ENCODE data around the gene KCNG1. TPM values are rescaled to one million over a fixed set of nuclear protein-coding genes. Genes with fewer than 3 reads are reported as not detected.

Gene KCNG1
- polyA plus RNA-seq, 2 donors = 7.6 to 15.3 TPM

DNA sequence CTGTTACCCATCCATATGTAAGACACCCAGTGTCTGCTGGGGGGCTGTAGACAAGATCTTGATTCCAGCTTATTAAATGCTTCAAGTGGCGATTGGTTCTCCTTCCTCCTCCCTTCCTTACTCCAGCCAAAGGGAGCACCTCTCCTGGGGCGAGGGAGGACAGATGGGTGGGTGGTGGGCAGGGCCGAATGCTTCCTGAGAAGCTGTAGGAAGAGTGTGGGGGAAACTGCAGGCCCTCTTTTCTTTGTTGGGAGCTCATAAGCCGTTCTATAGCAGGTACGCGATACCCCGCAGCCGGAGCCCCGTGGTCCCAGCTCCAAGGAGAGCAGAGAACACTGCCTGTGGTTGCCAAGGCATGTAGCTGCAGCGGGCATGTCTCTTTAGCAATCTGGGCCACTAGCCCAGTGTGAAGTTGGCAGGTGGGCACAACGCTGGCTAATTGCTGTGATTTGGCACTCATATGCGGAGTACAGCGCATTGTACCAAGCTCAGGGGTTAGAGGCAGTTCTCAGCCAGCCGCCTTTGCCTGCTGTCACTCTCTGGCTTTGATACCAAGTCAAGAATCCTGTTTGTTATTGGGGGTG is 14.7 kb upstream of the KCNG1 start:
- no peak overlapping the region for H3K27ac ChIP-seq (ENCODE audit: low read depth in 2 of 2, low read length in 1 of 2)
- no peak overlapping the region for H3K4me3 ChIP-seq (ENCODE audit: low read depth in 1 of 2, low read length in 2 of 2)
- H3K36me3 ChIP-seq (ENCODE audit: control insufficient read depth in 2 of 2, insufficient read depth in 2 of 2, low read length in 1 of 2) = no peaks in the 10 kb centered on the region
- no peaks in the 10 kb centered on the region for H3K9me3 ChIP-seq (ENCODE audit: control insufficient read depth in 2 of 2, insufficient read depth in 1 of 2, low read depth in 1 of 2, low read length in 1 of 2)
- no peaks in the 10 kb centered on the region for H3K27me3 ChIP-seq (ENCODE audit: control insufficient read depth in 1 of 2, insufficient read depth in 2 of 2, low read length in 2 of 2)
- H3K4me1 ChIP-seq (ENCODE audit: control insufficient read depth in 2 of 2, insufficient read depth in 2 of 2, low read length in 1 of 2) = no peaks in the 10 kb centered on the region
- WGBS, 2 donors = 58 to 72% methylated on average over 14 of the region's 14 CpGs

- WGBS, 2 donors = 68 to 78% methylated on average over 7 of the region's 7 CpGs
- Histone ChIP-seq H3K4me3 (ENCODE audit: low read depth in 1 of 2, low read length in 2 of 2) (no peak overlapping the region), H3K27me3 (ENCODE audit: control insufficient read depth in 1 of 2, insufficient read depth in 2 of 2, low read length in 2 of 2) (no peaks in the 10 kb centered on the region)
Measured at GRCh38 chr20:51036827-51037531, 14.1 kb upstream of the KCNG1 start.

DNA sequence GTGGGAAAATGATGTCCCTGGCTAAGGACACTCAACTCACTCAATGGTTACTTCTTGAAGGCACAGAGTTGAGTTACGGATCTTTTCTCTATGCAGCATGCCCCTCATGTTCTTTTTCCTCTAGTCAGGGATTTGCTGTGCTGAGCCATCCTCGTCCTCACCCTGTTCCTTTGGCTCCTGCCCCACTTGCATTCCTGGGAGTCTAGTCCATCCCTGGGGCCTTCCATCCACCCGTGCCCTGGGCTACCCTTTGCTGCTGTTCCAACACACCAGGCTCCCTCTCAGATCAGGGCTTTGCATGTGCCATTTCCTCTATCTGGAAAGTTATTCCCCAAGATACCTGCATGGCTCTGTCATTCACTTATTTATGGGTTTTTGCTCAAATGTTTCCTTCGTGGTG is 13.3 kb upstream of the KCNG1 start:
- H3K27ac ChIP-seq (ENCODE audit: low read depth in 2 of 2, low read length in 1 of 2) = no peak overlapping the region
- no peaks in the 10 kb centered on the region for H3K9me3 ChIP-seq (ENCODE audit: control insufficient read depth in 2 of 2, insufficient read depth in 1 of 2, low read depth in 1 of 2, low read length in 1 of 2)
- H3K36me3 ChIP-seq (ENCODE audit: control insufficient read depth in 2 of 2, insufficient read depth in 2 of 2, low read length in 1 of 2) = peaks cover 0 to 2% of the 10 kb centered on the region in 2 donors
- H3K4me3 ChIP-seq (ENCODE audit: low read depth in 1 of 2, low read length in 2 of 2) = no peak overlapping the region
- no peaks in the 10 kb centered on the region for H3K27me3 ChIP-seq (ENCODE audit: control insufficient read depth in 1 of 2, insufficient read depth in 2 of 2, low read length in 2 of 2)
- H3K4me1 ChIP-seq (ENCODE audit: control insufficient read depth in 2 of 2, insufficient read depth in 2 of 2, low read length in 1 of 2) = no peaks in the 10 kb centered on the region
- WGBS, 2 donors = 50 to 59% methylated on average over 4 of the region's 4 CpGs

More at GRCh38 chr20:51036827-51037531, 14.1 kb upstream of the KCNG1 start:
- Histone ChIP-seq H3K27ac (ENCODE audit: low read depth in 2 of 2, low read length in 1 of 2) (no peak overlapping the region), H3K4me1 (ENCODE audit: control insufficient read depth in 2 of 2, insufficient read depth in 2 of 2, low read length in 1 of 2) (no peaks in the 10 kb centered on the region), H3K9me3 (ENCODE audit: control insufficient read depth in 2 of 2, insufficient read depth in 1 of 2, low read depth in 1 of 2, low read length in 1 of 2) (no peaks in the 10 kb centered on the region), H3K36me3 (ENCODE audit: control insufficient read depth in 2 of 2, insufficient read depth in 2 of 2, low read length in 1 of 2) (peaks cover 0 to 2% of the 10 kb centered on the region in 2 donors)

GRCh38 chr20:51034988-51035656 is 12.2 kb upstream of the KCNG1 start:
- WGBS, 2 donors = 63 to 69% methylated on average over 9 of the region's 9 CpGs
- Histone ChIP-seq H3K36me3 (ENCODE audit: control insufficient read depth in 2 of 2, insufficient read depth in 2 of 2, low read length in 1 of 2) (peaks cover 0 to 2% of the 10 kb centered on the region in 2 donors), H3K4me3 (ENCODE audit: low read depth in 1 of 2, low read length in 2 of 2) (no peak overlapping the region), H3K4me1 (ENCODE audit: control insufficient read depth in 2 of 2, insufficient read depth in 2 of 2, low read length in 1 of 2) (no peaks in the 10 kb centered on the region), H3K9me3 (ENCODE audit: control insufficient read depth in 2 of 2, insufficient read depth in 1 of 2, low read depth in 1 of 2, low read length in 1 of 2) (no peaks in the 10 kb centered on the region), H3K27me3 (ENCODE audit: control insufficient read depth in 1 of 2, insufficient read depth in 2 of 2, low read length in 2 of 2) (no peaks in the 10 kb centered on the region), H3K27ac (ENCODE audit: low read depth in 2 of 2, low read length in 1 of 2) (no peak overlapping the region)

GRCh38 chr20:51034476-51034875 is 11.6 kb upstream of the KCNG1 start:
- Histone ChIP-seq H3K4me1 (ENCODE audit: control insufficient read depth in 2 of 2, insufficient read depth in 2 of 2, low read length in 1 of 2) (no peaks in the 10 kb centered on the region), H3K27me3 (ENCODE audit: control insufficient read depth in 1 of 2, insufficient read depth in 2 of 2, low read length in 2 of 2) (no peaks in the 10 kb centered on the region), H3K9me3 (ENCODE audit: control insufficient read depth in 2 of 2, insufficient read depth in 1 of 2, low read depth in 1 of 2, low read length in 1 of 2) (no peaks in the 10 kb centered on the region), H3K4me3 (ENCODE audit: low read depth in 1 of 2, low read length in 2 of 2) (no peak overlapping the region), H3K27ac (ENCODE audit: low read depth in 2 of 2, low read length in 1 of 2) (no peak overlapping the region), H3K36me3 (ENCODE audit: control insufficient read depth in 2 of 2, insufficient read depth in 2 of 2, low read length in 1 of 2) (peaks cover 0 to 2% of the 10 kb centered on the region in 2 donors)
- 29 to 58% methylated on average over 2 of the region's 2 CpGs for WGBS, 2 donors

DNA sequence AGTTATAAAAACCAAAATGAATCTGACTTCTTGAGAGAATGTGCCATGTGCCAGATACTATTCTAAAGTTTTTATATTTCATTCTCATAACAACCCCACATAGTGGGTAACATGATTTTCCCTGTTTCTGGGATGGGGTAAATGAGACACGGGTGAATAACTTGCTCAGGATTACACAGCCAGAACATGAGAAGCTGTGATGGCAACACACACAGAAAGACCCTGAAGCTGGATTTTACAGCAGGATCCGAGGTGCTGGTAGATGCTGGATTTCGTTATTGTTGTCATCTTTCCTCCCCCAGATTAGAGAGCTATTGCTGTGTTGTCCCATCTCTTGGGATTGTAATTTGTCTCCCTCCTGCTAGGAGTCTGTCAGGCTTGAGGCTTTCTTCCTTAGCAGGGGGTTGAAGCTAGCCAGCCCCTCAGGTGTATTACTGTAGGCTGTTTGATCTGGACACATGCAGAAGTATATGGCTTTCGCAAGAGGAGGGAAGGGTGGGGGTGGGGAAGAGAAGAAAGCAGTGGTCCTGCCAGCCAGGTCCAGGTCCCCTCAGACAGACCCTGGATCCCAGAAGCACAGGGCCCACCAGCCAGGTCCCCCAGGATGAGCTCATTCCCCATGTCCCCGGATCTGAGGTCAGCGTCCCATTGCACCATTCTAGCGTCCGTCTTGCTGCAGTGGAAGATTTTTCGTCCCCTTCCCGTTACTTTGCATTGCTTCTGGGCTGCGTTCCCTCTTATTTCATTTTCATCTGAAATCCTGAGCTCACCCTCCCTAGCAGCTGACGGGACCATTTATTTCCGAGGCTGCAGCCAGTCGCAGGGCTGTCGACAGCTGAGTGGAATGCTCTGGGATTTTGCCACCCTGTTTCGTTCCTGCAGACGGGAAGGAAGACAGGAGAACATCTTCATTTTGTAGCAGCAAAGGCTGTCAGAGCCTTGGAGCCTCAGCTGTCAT is 7.3 kb upstream of the KCNG1 start:
- Histone ChIP-seq H3K4me1 (ENCODE audit: control insufficient read depth in 2 of 2, insufficient read depth in 2 of 2, low read length in 1 of 2) (no peaks in the 10 kb centered on the region), H3K4me3 (ENCODE audit: low read depth in 1 of 2, low read length in 2 of 2) (no peak overlapping the region), H3K27ac (ENCODE audit: low read depth in 2 of 2, low read length in 1 of 2) (no peak overlapping the region), H3K27me3 (ENCODE audit: control insufficient read depth in 1 of 2, insufficient read depth in 2 of 2, low read length in 2 of 2) (no peaks in the 10 kb centered on the region), H3K36me3 (ENCODE audit: control insufficient read depth in 2 of 2, insufficient read depth in 2 of 2, low read length in 1 of 2) (peaks cover 0 to 2% of the 10 kb centered on the region in 2 donors), H3K9me3 (ENCODE audit: control insufficient read depth in 2 of 2, insufficient read depth in 1 of 2, low read depth in 1 of 2, low read length in 1 of 2) (no peaks in the 10 kb centered on the region)
- WGBS, 2 donors = 60 to 63% methylated on average over 17 of the region's 17 CpGs

GRCh38 chr20:51029556-51029955 is 6.6 kb upstream of the KCNG1 start:
- Histone ChIP-seq H3K4me1 (ENCODE audit: control insufficient read depth in 2 of 2, insufficient read depth in 2 of 2, low read length in 1 of 2) (no peaks in the 10 kb centered on the region), H3K27me3 (ENCODE audit: control insufficient read depth in 1 of 2, insufficient read depth in 2 of 2, low read length in 2 of 2) (no peaks in the 10 kb centered on the region), H3K4me3 (ENCODE audit: low read depth in 1 of 2, low read length in 2 of 2) (no peak overlapping the region), H3K9me3 (ENCODE audit: control insufficient read depth in 2 of 2, insufficient read depth in 1 of 2, low read depth in 1 of 2, low read length in 1 of 2) (no peaks in the 10 kb centered on the region), H3K27ac (ENCODE audit: low read depth in 2 of 2, low read length in 1 of 2) (no peak overlapping the region), H3K36me3 (ENCODE audit: control insufficient read depth in 2 of 2, insufficient read depth in 2 of 2, low read length in 1 of 2) (peaks cover 0 to 2% of the 10 kb centered on the region in 2 donors)
- WGBS, 2 donors = 76 to 78% methylated on average over 1 of the region's 1 CpG

DNA sequence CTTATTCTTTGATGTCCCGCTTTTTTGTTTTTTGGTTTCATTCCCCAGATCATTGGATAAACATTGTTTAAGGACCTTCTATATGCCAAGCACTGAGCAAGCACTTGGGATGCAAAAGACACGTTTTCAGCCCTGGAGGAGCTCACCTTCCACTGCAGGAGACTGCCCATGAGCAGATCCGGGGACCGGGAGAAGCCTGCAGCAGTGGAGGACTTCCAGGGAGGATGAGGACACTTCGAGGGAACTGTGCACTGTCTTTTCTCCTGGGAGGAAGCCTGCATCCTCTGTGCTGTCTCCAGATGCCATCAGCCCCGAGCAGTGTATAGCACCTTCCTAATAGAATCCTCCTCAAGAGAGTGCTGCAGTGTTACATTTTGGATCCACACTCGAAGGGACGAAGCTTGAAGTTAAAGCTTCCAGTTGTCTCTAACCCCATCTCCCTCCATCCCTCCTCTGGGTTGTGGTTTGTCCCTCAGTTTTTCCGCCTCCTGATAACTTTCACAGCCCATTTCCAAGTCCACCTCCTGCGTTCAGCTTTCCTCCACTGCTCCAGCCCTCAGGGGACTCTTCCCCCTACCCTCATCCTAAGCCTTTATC is 5.8 kb upstream of the KCNG1 start:
- Histone ChIP-seq H3K9me3 (ENCODE audit: control insufficient read depth in 2 of 2, insufficient read depth in 1 of 2, low read depth in 1 of 2, low read length in 1 of 2) (peaks cover 0 to 3% of the 10 kb centered on the region in 2 donors), H3K27me3 (ENCODE audit: control insufficient read depth in 1 of 2, insufficient read depth in 2 of 2, low read length in 2 of 2) (no peaks in the 10 kb centered on the region), H3K4me3 (ENCODE audit: low read depth in 1 of 2, low read length in 2 of 2) (no peak overlapping the region), H3K4me1 (ENCODE audit: control insufficient read depth in 2 of 2, insufficient read depth in 2 of 2, low read length in 1 of 2) (peaks cover 0 to 2% of the 10 kb centered on the region in 2 donors), H3K27ac (ENCODE audit: low read depth in 2 of 2, low read length in 1 of 2) (no peak overlapping the region), H3K36me3 (ENCODE audit: control insufficient read depth in 2 of 2, insufficient read depth in 2 of 2, low read length in 1 of 2) (peaks cover 0 to 2% of the 10 kb centered on the region in 2 donors)
- WGBS, 2 donors = 31 to 32% methylated on average over 10 of the region's 10 CpGs
